Neural cell (in vitro differentiated cells): Measurements from ENCODE around the gene PITPNB. TPM values are rescaled to one million over a fixed set of nuclear protein-coding genes. Genes with fewer than 3 reads are reported as not detected.

Experiments used
- H2AFZ ChIP-seq: fragments of 200-600, 300-800 bp; sonication (generic), shearing (Covaris generic); 2 replicates; pipeline ENCODE4 v1.6.0; 2014; ENCODE audit warnings: low read depth, mild to moderate bottlenecking, antibody characterized with exemption, low read length, moderate library complexity
- H3F3A ChIP-seq: fragments of 200-600 bp; shearing (Covaris generic); 2 replicates; pipeline ENCODE4 v1.6.1; 2016; ENCODE audit warnings: mild to moderate bottlenecking, moderate library complexity, mixed read lengths, antibody characterized with exemption, low read length; ENCODE audit not compliant: insufficient read depth, poor library complexity, severe bottlenecking
- H3K27ac ChIP-seq: fragments of 200-600, 300-800 bp; sonication (generic), shearing (Covaris generic); 2 replicates; pipeline ENCODE4 v1.5.1; 2014; ENCODE audit warnings: mild to moderate bottlenecking, low read length, moderate library complexity
- H3K27me3 ChIP-seq: fragments of 300-800, 200-600 bp; sonication (generic), shearing (Covaris generic); 2 replicates; pipeline ENCODE4 v1.6.0; 2014; ENCODE audit warnings: mild to moderate bottlenecking, low read depth, low read length, moderate library complexity; ENCODE audit not compliant: insufficient read depth
- H3K36me3 ChIP-seq: fragments of 300-800, 200-600 bp; sonication (generic), shearing (Covaris generic); 2 replicates; pipeline ENCODE4 v1.5.1; 2014; ENCODE audit warnings: mild to moderate bottlenecking, antibody characterized with exemption, low read length, moderate library complexity; ENCODE audit not compliant: insufficient read depth
- H3K4me2 ChIP-seq: fragments of 300-800, 200-600 bp; sonication (generic), shearing (Covaris generic); 2 replicates; pipeline ENCODE4 v1.6.0; 2014; ENCODE audit warnings: mild to moderate bottlenecking, low read length
- H3K4me3 ChIP-seq: fragments of 300-800, 200-600 bp; sonication (generic), shearing (Covaris generic); 2 replicates; pipeline ENCODE4 v1.5.1; 2014; ENCODE audit warnings: mild to moderate bottlenecking, low read length, moderate library complexity
- H3K79me2 ChIP-seq: fragments of 200-600 bp; shearing (Covaris generic); replicated peaks from 2 replicates; pipeline ENCODE4 v1.6.0; 2014; ENCODE audit warnings: mild to moderate bottlenecking, low read length, moderate library complexity; ENCODE audit not compliant: insufficient read depth
- H3K9ac ChIP-seq: fragments of 300-800, 200-600 bp; sonication (generic), shearing (Covaris generic); 2 replicates; pipeline ENCODE4 v1.6.1; 2016; ENCODE audit warnings: mild to moderate bottlenecking, low read length, mixed read lengths
- H3K9me2 ChIP-seq: fragments of 200-600 bp; shearing (Covaris generic); 2 replicates; pipeline ENCODE4 v1.6.1; 2016; ENCODE audit warnings: mild to moderate bottlenecking, low read length, mixed read lengths; ENCODE audit not compliant: insufficient read depth
- H3K9me3 ChIP-seq: fragments of 200-600, 300-800 bp; sonication (generic), shearing (Covaris generic); 2 replicates; pipeline ENCODE4 v1.6.1; 2016; ENCODE audit warnings: mild to moderate bottlenecking, mixed run types, low read length, moderate library complexity, mixed read lengths
- H4K20me1 ChIP-seq: fragments of 200-600 bp; shearing (Covaris generic); 2 replicates; pipeline ENCODE4 v1.6.1; 2016; ENCODE audit warnings: mild to moderate bottlenecking, mixed run types; ENCODE audit not compliant: insufficient read depth
- EP300 ChIP-seq: fragments of 450-650 bp; conservative IDR thresholded peaks from 2 replicates; pipeline ENCODE4 v1.6.1; 2014; ENCODE audit warnings: antibody characterized with exemption, mild to moderate bottlenecking, moderate library complexity; ENCODE audit not compliant: poor library complexity, severe bottlenecking
- EZH2 ChIP-seq: fragments of 200-600, 300-800 bp; shearing (Covaris generic), sonication (generic); IDR thresholded peaks from 2 replicates; pipeline ENCODE4 v1.6.1; 2014; ENCODE audit warnings: antibody characterized with exemption, low read length, borderline replicate concordance, mild to moderate bottlenecking; ENCODE audit not compliant: insufficient read depth, poor library complexity, severe bottlenecking
- MXI1 ChIP-seq: fragments of 450-650 bp; conservative IDR thresholded peaks from 2 replicates; pipeline ENCODE4 v1.6.1; 2014; ENCODE audit warnings: antibody characterized with exemption, mild to moderate bottlenecking; ENCODE audit not compliant: poor library complexity, severe bottlenecking
- POLR2AphosphoS5 ChIP-seq: IDR thresholded peaks from 2 replicates; pipeline ENCODE4 v1.6.1; 2012
- RAD21 ChIP-seq: fragments of 450-650 bp; conservative IDR thresholded peaks from 2 replicates; pipeline ENCODE4 v1.6.1; 2014; ENCODE audit warnings: antibody characterized with exemption, mild to moderate bottlenecking, moderate library complexity
- SMC3 ChIP-seq: fragments of 450-650 bp; conservative IDR thresholded peaks from 2 replicates; pipeline ENCODE4 v1.6.1; 2014; ENCODE audit warnings: antibody characterized with exemption, mild to moderate bottlenecking, moderate library complexity; ENCODE audit not compliant: poor library complexity
- TAF1 ChIP-seq: IDR thresholded peaks from 2 replicates; pipeline ENCODE4 v1.6.1; 2012; ENCODE audit warnings: low read depth
- polyA plus RNA-seq: library from polyadenylated mRNA; depleted of rRNA; stranded (reverse); fragments of >200 nt; gene quantifications from 2 replicates; pipeline ENCODE4 v1.2.3, GENCODE V29; 2014
- TF ChIP-seq, protein P1 (sequence below): IDR thresholded peaks from 2 replicates; pipeline ENCODE4 v1.6.1; 2012; ENCODE audit warnings: borderline replicate concordance
- TF ChIP-seq, protein P2 (sequence below): fragments of 450-650 bp; IDR thresholded peaks from 2 replicates; pipeline ENCODE4 v1.5.1; 2014; ENCODE audit warnings: antibody characterized with exemption, mild to moderate bottlenecking, moderate library complexity; ENCODE audit not compliant: poor library complexity, severe bottlenecking

PITPNB gene
- polyA plus RNA-seq, 1 donor from 2014 or later: 44.8 TPM

DNA sequence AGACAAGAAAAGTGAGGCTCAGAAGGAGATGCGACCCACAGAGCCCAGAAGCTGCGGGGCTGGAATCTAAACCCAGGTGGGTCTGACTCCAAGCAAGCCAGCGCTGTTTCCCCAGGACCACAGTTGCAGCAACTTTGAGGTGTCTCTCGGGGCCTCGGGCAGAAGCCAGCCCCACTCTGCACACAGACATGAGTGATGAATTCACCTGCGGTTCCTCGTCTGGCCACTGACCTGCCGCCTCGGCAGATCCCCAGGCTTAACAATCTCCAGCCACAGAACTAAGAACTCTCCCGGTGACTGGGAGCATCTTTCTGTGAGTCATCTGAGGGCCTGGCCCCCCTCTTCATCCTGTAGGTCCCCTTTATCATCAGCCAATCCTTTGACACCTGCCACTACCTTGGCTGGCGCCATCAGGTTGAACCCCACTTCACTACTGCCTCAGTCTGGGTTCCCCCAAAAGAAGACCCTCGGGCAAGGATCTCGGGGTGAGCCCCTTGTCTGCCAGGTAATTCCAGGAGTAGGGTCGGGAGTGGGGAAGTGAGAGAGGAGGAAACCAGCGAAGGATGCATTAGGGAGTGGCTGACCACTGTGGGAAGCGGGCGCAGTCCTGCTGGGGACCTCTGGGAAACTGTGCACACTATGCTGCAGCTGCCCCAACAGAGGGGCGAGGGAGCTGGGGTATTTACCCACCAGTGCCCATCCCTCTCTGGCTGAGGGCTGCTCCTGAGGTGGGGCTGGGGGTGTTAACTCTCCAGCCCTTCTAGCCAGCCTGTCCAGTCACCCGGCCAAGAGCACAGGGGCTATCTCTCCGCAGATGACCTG lies 84.5 kb downstream of the PITPNB start:
- no peaks in the 10 kb centered on the region for H3K79me2 ChIP-seq
- no peak overlapping the region for H3K4me2 ChIP-seq
- no peaks in the 10 kb centered on the region for H3K9me2 ChIP-seq

DNA sequence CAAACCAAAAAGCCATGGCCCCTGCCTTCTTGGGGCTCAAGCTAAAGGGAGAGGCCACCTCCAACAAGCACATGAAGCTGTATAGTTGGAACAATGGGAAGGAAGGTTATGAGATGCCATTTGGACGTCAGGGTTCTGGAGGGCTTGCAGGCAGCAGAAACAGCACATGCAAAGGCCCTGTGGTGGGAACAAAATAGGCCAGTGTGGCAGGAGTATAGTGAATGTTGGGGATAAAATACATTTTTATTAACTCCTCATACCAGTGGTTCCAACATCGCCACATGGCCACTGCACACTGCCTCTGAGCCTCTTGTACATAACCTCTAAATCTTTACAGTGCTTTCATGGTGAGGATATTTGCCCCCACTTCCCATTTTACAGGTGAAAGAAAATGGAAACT lies 85.3 kb downstream of the PITPNB start:
- Histone ChIP-seq H3F3A (no peaks in the 10 kb centered on the region), H4K20me1 (no peaks in the 10 kb centered on the region), H3K9ac (no peak overlapping the region), H3K9me3 (no peaks in the 10 kb centered on the region), H2AFZ (no peak overlapping the region), H3K4me3 (no peak overlapping the region), H3K27ac (no peak overlapping the region), H3K27me3 (no peaks in the 10 kb centered on the region), H3K79me2 (no peaks in the 10 kb centered on the region), H3K4me2 (no peak overlapping the region), H3K36me3 (no peaks in the 10 kb centered on the region), H3K9me2 (no peaks in the 10 kb centered on the region)
- TF ChIP-seq TAF1: no peak
- TF ChIP-seq, protein P1, sequence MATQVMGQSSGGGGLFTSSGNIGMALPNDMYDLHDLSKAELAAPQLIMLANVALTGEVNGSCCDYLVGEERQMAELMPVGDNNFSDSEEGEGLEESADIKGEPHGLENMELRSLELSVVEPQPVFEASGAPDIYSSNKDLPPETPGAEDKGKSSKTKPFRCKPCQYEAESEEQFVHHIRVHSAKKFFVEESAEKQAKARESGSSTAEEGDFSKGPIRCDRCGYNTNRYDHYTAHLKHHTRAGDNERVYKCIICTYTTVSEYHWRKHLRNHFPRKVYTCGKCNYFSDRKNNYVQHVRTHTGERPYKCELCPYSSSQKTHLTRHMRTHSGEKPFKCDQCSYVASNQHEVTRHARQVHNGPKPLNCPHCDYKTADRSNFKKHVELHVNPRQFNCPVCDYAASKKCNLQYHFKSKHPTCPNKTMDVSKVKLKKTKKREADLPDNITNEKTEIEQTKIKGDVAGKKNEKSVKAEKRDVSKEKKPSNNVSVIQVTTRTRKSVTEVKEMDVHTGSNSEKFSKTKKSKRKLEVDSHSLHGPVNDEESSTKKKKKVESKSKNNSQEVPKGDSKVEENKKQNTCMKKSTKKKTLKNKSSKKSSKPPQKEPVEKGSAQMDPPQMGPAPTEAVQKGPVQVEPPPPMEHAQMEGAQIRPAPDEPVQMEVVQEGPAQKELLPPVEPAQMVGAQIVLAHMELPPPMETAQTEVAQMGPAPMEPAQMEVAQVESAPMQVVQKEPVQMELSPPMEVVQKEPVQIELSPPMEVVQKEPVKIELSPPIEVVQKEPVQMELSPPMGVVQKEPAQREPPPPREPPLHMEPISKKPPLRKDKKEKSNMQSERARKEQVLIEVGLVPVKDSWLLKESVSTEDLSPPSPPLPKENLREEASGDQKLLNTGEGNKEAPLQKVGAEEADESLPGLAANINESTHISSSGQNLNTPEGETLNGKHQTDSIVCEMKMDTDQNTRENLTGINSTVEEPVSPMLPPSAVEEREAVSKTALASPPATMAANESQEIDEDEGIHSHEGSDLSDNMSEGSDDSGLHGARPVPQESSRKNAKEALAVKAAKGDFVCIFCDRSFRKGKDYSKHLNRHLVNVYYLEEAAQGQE: no peak
- no peak for TF ChIP-seq POLR2AphosphoS5
- no peak for TF ChIP-seq RAD21
- no peak for TF ChIP-seq MXI1
- TF ChIP-seq EP300: no peak
- TF ChIP-seq, protein P2, sequence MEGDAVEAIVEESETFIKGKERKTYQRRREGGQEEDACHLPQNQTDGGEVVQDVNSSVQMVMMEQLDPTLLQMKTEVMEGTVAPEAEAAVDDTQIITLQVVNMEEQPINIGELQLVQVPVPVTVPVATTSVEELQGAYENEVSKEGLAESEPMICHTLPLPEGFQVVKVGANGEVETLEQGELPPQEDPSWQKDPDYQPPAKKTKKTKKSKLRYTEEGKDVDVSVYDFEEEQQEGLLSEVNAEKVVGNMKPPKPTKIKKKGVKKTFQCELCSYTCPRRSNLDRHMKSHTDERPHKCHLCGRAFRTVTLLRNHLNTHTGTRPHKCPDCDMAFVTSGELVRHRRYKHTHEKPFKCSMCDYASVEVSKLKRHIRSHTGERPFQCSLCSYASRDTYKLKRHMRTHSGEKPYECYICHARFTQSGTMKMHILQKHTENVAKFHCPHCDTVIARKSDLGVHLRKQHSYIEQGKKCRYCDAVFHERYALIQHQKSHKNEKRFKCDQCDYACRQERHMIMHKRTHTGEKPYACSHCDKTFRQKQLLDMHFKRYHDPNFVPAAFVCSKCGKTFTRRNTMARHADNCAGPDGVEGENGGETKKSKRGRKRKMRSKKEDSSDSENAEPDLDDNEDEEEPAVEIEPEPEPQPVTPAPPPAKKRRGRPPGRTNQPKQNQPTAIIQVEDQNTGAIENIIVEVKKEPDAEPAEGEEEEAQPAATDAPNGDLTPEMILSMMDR: no peak
- no peak for TF ChIP-seq EZH2
- TF ChIP-seq SMC3: no peak

More for the DNA sequence above, 84.5 kb downstream of the PITPNB start:
- H3K9ac ChIP-seq: no peak overlapping the region
- TF ChIP-seq MXI1 (no peak), EZH2 (no peak), TAF1 (no peak), RAD21 (no peak), SMC3 (no peak), EP300 (no peak), POLR2AphosphoS5 (no peak)
- TF ChIP-seq, protein P1: no peak
- TF ChIP-seq, protein P2: no peak
- H2AFZ ChIP-seq: no peak overlapping the region
- no peak overlapping the region for H3K27ac ChIP-seq
- no peaks in the 10 kb centered on the region for H3K27me3 ChIP-seq
- H3K9me3 ChIP-seq: no peaks in the 10 kb centered on the region
- no peaks in the 10 kb centered on the region for H3K36me3 ChIP-seq
- no peaks in the 10 kb centered on the region for H3F3A ChIP-seq
- H4K20me1 ChIP-seq: no peaks in the 10 kb centered on the region
- H3K4me3 ChIP-seq: no peak overlapping the region
